Stimulated activated effector memory CD8-positive, alpha-beta T cell treated with anti-CD3 and anti-CD28 coated beads, Interleukin-12 subunit alpha, Interleukin-12 subunit beta, amount 100 ng/mL, for 72 hours (primary cell): ENCODE results near the gene HJV.
"Not testable (repeated sequence)": the region's sequence is repeated elsewhere in the genome, so short reads cannot be mapped to it uniquely, and the experiment has no call there.

Experiments used
- ATAC-seq: fragments of 150-1000 bp; cut with Tn5 transposase; 2 replicates; pipeline ENCODE4 v1.10.0; 2021
- DNase-seq, 2 donors: peaks; one replicate each; pipeline ENCODE4 v3.0.0; 2021 to 2022; ENCODE audit warnings: low spot score in 2 of 2
- H3K27ac Mint-ChIP-seq: one replicate; pipeline ENCODE4 v1.8.0; 2022; ENCODE audit warnings: mild to moderate bottlenecking, mixed read lengths
- H3K36me3 Mint-ChIP-seq: one replicate; pipeline ENCODE4 v1.8.0; 2022; ENCODE audit warnings: mild to moderate bottlenecking, mixed read lengths
- H3K4me1 Mint-ChIP-seq: one replicate; pipeline ENCODE4 v1.8.0; 2022; ENCODE audit warnings: mixed read lengths
- H3K4me3 Mint-ChIP-seq: one replicate; pipeline ENCODE4 v1.8.0; 2022; ENCODE audit warnings: mild to moderate bottlenecking, mixed read lengths
- H3K9me3 Mint-ChIP-seq: one replicate; pipeline ENCODE4 v1.8.0; 2022; ENCODE audit warnings: mixed read lengths

Gene HJV

GRCh38 chr1:146021622-146022402 is at the start of gene HJV:
Gene HJV (minus strand): TSS chr1:146021735. CDS start chr1:146020231, 1,504 bp downstream.
- no peak for ATAC-seq

DNA sequence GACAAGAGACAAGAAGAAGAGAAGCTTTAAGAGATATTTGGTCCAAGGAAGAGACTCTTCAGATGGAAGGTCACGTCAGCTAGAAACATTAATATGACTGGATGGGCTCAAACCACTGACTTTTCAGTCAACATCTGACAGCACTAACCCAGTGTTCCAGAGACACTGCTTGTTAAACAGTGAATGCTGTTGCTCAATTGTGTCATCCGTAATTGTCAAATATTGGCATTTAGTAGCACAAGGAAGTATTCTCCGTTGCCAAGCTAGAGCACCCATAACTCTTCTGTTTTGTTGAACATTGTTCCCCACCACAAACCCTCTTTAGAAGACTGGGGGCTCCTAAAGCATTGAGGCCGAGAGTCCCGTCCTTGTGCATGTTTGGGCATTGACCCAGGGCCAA is 37.6 kb upstream of the HJV start:
- not testable (repeated sequence) for H3K27ac Mint-ChIP-seq, H3K36me3 Mint-ChIP-seq, H3K4me3 Mint-ChIP-seq, H3K9me3 Mint-ChIP-seq, ATAC-seq, H3K4me1 Mint-ChIP-seq, DNase-seq

More at GRCh38 chr1:146021622-146022402, at the start of gene HJV:
- Mint-ChIP-seq H3K36me3 (no peaks in the 10 kb centered on the region), H3K4me1 (peaks cover 10% of the 10 kb centered on the region), H3K4me3 (no peak within 1 kb of the TSS), H3K9me3 (no peaks in the 10 kb centered on the region), H3K27ac (no peak within 1 kb of the TSS)
- DNase-seq = no peak

DNA sequence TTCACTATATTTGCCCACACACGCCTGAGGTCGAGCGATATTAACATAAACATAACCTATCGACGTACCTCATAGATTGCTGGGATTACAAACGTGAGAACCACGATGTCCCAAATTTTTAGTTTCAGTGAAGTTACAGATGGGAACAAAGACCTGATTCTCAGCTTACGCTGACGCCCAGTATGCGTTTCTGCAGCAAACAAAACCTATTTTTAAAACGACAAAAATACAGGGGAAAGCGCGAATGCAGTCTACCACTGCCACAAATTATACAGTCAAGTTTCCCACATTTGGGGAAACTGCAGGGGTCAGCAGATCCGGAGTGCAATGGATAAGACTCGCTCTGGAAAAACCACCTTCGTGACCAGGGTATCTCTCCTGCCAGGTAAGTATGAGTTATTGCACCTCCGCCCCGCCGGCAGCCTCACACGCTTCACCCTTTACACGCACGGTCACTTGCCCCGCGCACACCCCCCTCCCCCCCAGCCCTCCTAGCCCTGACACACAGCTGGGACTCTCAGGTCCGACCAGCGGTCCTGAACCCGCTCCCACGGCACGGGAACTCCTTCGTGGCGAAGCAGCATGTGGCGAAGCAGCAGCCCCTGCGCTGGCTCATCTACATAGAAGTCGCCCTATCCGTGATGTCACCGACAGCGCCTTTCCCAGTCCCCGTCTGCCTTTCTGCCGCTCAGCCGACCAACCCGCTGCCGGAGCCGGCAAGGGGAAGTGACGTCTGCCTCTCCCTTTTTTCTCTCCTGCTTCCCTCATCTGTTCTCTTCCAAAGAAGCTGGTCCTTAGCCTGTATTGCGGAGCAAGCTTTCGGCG is 30.5 kb upstream of the HJV start:
- H3K9me3 Mint-ChIP-seq = not testable (repeated sequence)
- peak overlapping the region; percentile 76 for H3K4me3 Mint-ChIP-seq
- DNase-seq (peak; percentile 64 to 92), ATAC-seq (peak; percentile 93)
- peaks cover 24% of the 10 kb centered on the region for H3K4me1 Mint-ChIP-seq
- H3K36me3 Mint-ChIP-seq = peaks cover 16% of the 10 kb centered on the region
- peak overlapping the region; percentile 100 for H3K27ac Mint-ChIP-seq

- Mint-ChIP-seq H3K4me3 (peak overlapping the region; percentile 76), H3K27ac (peak overlapping the region; percentile 100), H3K36me3 (peaks cover 16% of the 10 kb centered on the region), H3K9me3 (no peaks in the 10 kb centered on the region), H3K4me1 (peaks cover 24% of the 10 kb centered on the region)
- ATAC-seq (no peak), DNase-seq (peak in 1 of 2 donors; percentile 70)
These were observed 29.9 kb upstream of the HJV start for GRCh38 chr1:146051452-146051851.

- not testable (repeated sequence) for H3K27ac Mint-ChIP-seq, H3K9me3 Mint-ChIP-seq, H3K4me3 Mint-ChIP-seq, DNase-seq, ATAC-seq
- Mint-ChIP-seq H3K36me3 (peaks cover 16% of the 10 kb centered on the region), H3K4me1 (peaks cover 24% of the 10 kb centered on the region)
These were observed 29.1 kb upstream of the HJV start for GRCh38 chr1:146050652-146050963.

DNA sequence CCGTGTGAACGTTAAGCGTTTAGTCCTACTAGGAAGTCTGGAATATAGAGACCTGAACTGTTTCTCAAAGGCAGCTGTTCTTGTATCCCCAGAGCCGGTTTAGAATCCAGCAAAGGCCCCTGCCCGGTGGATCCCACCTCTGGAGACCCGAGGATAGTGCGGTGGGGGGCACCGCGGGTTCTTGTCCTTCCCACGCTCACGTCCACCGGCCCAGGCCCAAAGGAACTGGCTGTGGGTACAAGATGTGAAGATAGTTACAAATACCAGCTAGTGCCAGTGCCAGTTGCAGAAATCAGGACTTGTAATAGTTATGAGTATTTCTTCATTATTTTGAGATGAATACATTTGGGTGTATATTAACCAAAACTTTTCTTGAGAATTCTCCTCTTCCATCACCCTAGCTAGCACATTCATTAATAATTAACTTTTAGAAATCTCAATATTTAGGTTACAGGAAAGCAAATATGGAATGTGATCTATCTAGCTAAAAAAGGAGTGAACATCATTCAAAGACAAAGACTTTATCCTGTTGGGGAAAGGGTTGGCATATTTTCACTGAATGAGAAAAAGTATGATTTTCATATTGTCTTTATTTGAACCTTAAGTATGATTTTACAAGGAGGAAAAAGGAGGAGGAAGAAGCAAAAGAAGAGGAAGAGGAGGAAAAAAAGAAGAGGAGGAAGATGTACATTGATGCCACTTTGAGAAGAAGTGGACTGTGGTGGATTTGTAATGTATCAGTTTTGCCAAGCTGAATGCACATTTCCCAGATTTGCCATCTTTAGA is 28.5 kb upstream of the HJV start:
- ATAC-seq, H3K27ac Mint-ChIP-seq, H3K9me3 Mint-ChIP-seq, DNase-seq: not testable (repeated sequence)
- H3K36me3 Mint-ChIP-seq = peaks cover 16% of the 10 kb centered on the region
- peaks cover 24% of the 10 kb centered on the region for H3K4me1 Mint-ChIP-seq
- H3K4me3 Mint-ChIP-seq = peak overlapping the region; percentile 31

DNA sequence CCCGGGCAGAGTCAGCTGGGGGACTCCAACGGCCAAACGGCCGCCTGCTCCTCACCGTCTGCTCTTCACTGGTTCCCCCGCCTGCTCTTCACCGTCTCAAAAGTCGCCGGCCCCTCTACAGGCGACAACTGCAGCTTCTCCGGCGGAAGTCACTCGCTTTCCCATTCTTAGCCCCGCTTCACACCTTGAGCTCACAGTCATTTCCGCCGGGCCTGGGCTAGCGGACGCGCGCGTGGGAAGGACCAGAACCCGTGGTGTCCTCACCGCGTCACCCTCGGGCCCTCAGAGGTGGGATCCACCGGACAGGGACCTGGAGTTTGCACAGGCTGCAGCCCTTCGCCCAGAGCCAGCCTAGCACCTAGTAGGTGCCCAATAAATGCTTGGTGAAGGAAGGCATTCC is 27.9 kb upstream of the HJV start:
- H3K4me3 Mint-ChIP-seq = peak overlapping the region; percentile 31
- no peaks in the 10 kb centered on the region for H3K9me3 Mint-ChIP-seq
- peaks cover 16% of the 10 kb centered on the region for H3K36me3 Mint-ChIP-seq
- no peak overlapping the region for H3K27ac Mint-ChIP-seq
- no peak for DNase-seq
- H3K4me1 Mint-ChIP-seq = peaks cover 24% of the 10 kb centered on the region
- no peak for ATAC-seq

- not testable (repeated sequence) for H3K4me3 Mint-ChIP-seq, H3K9me3 Mint-ChIP-seq
- peaks cover 16% of the 10 kb centered on the region for H3K36me3 Mint-ChIP-seq
These were observed 27.1 kb upstream of the HJV start for GRCh38 chr1:146048514-146049115.

DNA sequence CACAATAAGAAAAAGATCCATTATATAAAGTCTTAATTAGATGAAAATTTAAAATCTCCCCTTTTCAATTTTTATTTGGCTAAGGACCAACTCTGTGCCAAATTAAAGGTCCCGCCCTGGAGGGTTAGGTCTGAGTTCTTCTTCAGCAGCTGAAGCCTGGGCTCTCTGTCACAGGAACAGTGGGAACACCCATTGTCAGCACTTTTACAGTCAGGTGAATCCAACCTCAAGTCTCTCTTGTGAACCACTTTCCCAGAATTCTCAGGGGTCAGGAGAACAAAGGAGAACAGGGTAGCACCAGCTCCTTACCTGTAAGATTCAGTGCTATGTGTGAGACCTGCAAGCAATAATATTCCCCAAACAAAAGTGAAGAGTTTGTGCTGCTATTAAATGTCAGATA is 25.1 kb upstream of the HJV start:
- no peaks in the 10 kb centered on the region for H3K9me3 Mint-ChIP-seq
- ATAC-seq (no peak), DNase-seq (no peak)
- H3K27ac Mint-ChIP-seq = no peak overlapping the region
- peaks cover 6% of the 10 kb centered on the region for H3K36me3 Mint-ChIP-seq
- peaks cover 11% of the 10 kb centered on the region for H3K4me1 Mint-ChIP-seq
- no peak overlapping the region for H3K4me3 Mint-ChIP-seq

More at GRCh38 chr1:146048514-146049115, 27.1 kb upstream of the HJV start:
- ATAC-seq, DNase-seq, H3K27ac Mint-ChIP-seq: not testable (repeated sequence)
- peaks cover 24% of the 10 kb centered on the region for H3K4me1 Mint-ChIP-seq

DNA sequence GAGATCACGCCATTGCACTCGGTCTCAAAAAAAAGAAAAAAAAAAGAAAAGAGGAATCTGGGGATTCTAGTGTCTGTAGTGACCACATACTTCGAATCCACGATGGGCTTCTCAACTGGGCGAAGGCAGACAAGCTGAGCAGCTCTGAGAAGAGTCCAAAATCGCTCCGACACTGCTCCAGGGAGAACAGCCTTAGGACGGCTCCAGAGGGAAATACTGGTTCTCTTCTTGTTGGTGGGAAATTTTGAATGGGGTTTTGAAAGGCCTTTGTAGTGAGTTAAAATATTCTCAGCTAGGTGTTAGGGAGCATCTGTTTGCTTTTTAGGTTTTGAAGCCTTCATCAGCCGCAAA is 18.3 kb upstream of the HJV start:
- H3K36me3 Mint-ChIP-seq = peaks cover 50% of the 10 kb centered on the region
- DNase-seq (no peak), ATAC-seq (no peak)
- no peaks in the 10 kb centered on the region for H3K9me3 Mint-ChIP-seq
- peaks cover 41% of the 10 kb centered on the region for H3K4me1 Mint-ChIP-seq
- H3K4me3 Mint-ChIP-seq = peak overlapping the region; percentile 96
- peak overlapping the region; percentile 100 for H3K27ac Mint-ChIP-seq

- peak overlapping the region; percentile 100 for H3K27ac Mint-ChIP-seq
- ATAC-seq (peak; percentile 62), DNase-seq (peak; percentile 61 to 90)
- H3K4me3 Mint-ChIP-seq = peak overlapping the region; percentile 96
- H3K4me1 Mint-ChIP-seq = peaks cover 43% of the 10 kb centered on the region
- no peaks in the 10 kb centered on the region for H3K9me3 Mint-ChIP-seq
- H3K36me3 Mint-ChIP-seq = peaks cover 51% of the 10 kb centered on the region
These were observed 15.6 kb upstream of the HJV start for GRCh38 chr1:146036965-146037646.

DNA sequence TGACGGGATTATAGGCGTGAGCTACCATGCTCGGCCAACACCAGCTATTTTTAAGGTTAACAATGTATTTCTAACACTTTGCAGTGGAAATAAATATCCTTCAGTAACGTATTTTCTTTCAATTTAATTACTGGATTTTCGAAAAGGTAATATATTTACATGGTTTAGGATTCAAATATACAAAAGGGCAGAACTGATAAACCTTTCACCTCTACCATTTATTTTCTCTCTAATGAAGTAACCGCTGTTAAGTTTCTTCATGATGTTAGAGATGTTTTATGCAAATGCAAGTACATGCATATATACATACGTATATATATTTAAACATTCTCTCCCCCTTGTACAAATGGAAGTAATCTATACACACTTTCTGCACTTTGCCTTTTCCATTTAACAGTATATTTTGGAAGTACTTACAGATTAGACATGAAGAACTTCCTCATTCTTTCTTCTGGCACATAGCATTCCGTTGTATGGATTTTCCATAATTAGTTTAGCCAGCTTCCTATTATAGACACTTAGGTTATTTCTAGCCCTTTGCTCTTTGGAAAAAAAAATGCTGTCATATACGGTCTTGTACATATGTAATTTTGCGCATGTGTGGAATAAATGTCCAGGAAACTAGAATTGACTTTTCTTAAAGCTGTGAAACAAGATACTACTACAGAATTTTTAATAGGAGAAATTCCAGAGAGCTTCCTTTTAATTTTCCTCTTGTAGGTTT is 14.9 kb upstream of the HJV start:
- DNase-seq = no peak
- H3K27ac Mint-ChIP-seq = peak overlapping the region; percentile 100
- no peaks in the 10 kb centered on the region for H3K9me3 Mint-ChIP-seq
- H3K4me3 Mint-ChIP-seq = peak overlapping the region; percentile 96
- peaks cover 51% of the 10 kb centered on the region for H3K36me3 Mint-ChIP-seq
- ATAC-seq = no peak
- peaks cover 43% of the 10 kb centered on the region for H3K4me1 Mint-ChIP-seq

DNA sequence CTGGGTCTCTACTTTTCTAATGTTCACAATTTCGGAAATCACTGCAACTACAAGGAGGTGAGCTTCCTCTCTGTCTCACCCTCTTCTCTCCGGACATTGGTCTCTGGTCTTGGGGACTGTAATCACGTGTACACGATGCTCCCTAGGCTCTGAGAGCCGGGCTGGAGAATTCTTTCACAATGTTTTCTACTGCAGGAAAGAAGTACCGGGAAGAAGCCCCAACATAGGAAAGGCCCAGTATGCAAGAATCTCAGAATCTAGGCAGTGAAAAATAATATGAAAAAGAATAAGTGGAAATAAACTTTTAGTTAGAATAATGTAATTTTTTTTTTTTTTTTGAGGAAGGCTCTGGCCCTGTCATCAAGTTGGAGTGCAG is 13.5 kb upstream of the HJV start:
- Mint-ChIP-seq H3K4me3 (peak overlapping the region; percentile 96), H3K9me3 (no peaks in the 10 kb centered on the region), H3K36me3 (peaks cover 51% of the 10 kb centered on the region), H3K4me1 (peaks cover 43% of the 10 kb centered on the region), H3K27ac (peak overlapping the region; percentile 100)
- no peak for DNase-seq
- ATAC-seq = no peak

DNA sequence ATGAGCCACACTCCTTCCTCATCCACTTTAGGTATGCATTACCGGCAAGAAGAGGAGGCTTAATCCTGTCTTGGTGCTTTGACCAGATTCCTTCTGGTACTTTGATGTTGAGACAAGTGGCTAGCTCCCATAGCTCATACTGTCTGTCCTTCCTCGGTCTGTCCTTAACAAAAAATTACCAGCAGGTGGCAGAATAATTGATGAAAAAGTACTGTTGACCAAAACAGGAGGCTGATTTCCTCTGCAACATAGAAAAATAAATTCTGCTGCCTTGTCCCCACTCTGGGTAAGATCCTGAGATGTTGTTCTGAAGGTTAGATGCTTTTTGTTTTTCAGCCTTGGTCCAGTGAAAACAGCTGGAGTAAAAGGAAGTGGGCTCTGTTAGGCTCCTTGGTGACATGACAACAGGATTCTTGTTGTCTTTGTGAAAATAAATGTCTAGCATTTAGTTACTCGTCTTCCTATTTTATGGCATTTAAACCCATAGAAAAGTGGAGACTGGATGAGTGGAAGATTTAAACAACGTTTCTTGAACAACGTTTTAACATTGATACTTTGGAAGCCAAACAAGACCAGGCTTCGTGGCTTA is 11.2 kb upstream of the HJV start:
- ATAC-seq = no peak
- no peak for DNase-seq
- Mint-ChIP-seq H3K4me3 (no peak overlapping the region), H3K27ac (no peak overlapping the region), H3K9me3 (no peaks in the 10 kb centered on the region), H3K36me3 (peaks cover 30% of the 10 kb centered on the region), H3K4me1 (peaks cover 31% of the 10 kb centered on the region)
